GM10248 (cell line): ENCODE results near the gene HCLS1.

ENCODE experiments used
- CTCF ChIA-PET: fragments of 300-600 bp; sonication (Branson Sonifier 250); formaldehyde crosslinking; extraction: SDS; loops from one replicate; lab custom pipeline; 2021; ENCODE audit warnings: antibody characterized with exemption; lab: Yijun Ruan, JAX
- POLR2A ChIA-PET: fragments of 350-650 bp; sonication (Branson Sonifier 250); formaldehyde crosslinking; extraction: SDS; loops from one replicate; lab custom pipeline; 2020; ENCODE audit warnings: antibody characterized with exemption; lab: Yijun Ruan, JAX
- DNase-seq: peaks from one replicate; pipeline ENCODE4 v3.0.0; 2012; ENCODE audit errors: extremely low spot score
- TF ChIP-seq, protein P1 (sequence below): IDR thresholded peaks from 2 replicates; pipeline ENCODE4 v1.5.1; 2012; ENCODE audit warnings: mild to moderate bottlenecking, low read depth; ENCODE audit errors: extremely low read depth, missing control alignments, control extremely low read depth

HCLS1 gene

DNA sequence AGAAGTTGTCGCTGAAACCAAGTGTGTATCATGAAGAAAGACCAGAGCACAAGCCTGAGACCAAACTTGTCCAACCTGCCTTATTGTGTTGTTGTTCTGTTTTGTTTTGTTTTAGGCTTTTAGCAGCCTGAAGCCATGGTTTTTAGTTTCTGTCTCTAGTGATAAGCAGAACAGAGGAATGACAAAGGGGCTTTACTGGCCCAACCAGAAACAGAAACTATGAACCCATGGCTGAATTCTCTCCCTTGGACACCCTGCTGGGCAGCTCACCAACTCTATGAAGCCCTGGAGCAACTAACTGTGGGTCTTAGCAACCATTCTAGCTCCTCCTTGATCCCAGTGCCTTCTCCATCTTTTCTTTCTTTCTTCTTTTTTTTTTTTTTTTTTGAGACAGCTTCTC, 30.3 kb downstream of the HCLS1 start:
- TF ChIP-seq, protein P1, sequence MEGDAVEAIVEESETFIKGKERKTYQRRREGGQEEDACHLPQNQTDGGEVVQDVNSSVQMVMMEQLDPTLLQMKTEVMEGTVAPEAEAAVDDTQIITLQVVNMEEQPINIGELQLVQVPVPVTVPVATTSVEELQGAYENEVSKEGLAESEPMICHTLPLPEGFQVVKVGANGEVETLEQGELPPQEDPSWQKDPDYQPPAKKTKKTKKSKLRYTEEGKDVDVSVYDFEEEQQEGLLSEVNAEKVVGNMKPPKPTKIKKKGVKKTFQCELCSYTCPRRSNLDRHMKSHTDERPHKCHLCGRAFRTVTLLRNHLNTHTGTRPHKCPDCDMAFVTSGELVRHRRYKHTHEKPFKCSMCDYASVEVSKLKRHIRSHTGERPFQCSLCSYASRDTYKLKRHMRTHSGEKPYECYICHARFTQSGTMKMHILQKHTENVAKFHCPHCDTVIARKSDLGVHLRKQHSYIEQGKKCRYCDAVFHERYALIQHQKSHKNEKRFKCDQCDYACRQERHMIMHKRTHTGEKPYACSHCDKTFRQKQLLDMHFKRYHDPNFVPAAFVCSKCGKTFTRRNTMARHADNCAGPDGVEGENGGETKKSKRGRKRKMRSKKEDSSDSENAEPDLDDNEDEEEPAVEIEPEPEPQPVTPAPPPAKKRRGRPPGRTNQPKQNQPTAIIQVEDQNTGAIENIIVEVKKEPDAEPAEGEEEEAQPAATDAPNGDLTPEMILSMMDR, result no peak
- ChIA-PET CTCF (interaction anchor here (1.5 kb wide), 2 partner anchors 15 to 84 kb away, joined by 3 to 4 read pairs; partner anchors contain the start of gene POLQ), POLR2A (no interaction called here)
- no peak for DNase-seq

DNA sequence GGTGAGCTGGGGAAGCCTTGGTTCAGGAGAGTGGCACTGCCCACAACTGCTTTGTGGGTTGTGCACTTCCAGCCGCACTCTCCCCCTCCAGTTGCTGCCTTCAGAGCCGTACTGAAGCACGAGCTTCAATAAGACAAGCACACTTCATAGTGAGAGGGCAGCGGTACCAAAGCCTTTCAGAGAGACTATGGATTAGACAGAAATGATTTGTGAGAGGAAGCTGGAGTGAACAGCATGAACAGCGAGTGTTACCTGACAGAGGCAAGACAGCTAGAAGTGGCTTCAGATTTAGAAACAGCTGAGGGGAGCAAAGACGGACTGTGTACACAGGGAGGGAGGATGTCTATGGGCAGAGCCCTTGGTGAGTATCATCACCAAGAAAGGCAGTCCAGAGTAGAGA, 31.1 kb downstream of the HCLS1 start:
- DNase-seq, result no peak
- ChIA-PET CTCF (interaction anchor here (1.5 kb wide), 1 partner anchor 83 kb away, joined by 4 read pairs; the partner anchor contains the start of gene POLQ), POLR2A (no interaction called here)
- TF ChIP-seq, protein P1, result no peak

- ChIA-PET POLR2A (no interaction called here), CTCF (no interaction called here)
- TF ChIP-seq, protein P1, result no peak
- no peak for DNase-seq
These were observed 33.1 kb downstream of the HCLS1 start for GRCh38 chr3:121627622-121628021.

DNA sequence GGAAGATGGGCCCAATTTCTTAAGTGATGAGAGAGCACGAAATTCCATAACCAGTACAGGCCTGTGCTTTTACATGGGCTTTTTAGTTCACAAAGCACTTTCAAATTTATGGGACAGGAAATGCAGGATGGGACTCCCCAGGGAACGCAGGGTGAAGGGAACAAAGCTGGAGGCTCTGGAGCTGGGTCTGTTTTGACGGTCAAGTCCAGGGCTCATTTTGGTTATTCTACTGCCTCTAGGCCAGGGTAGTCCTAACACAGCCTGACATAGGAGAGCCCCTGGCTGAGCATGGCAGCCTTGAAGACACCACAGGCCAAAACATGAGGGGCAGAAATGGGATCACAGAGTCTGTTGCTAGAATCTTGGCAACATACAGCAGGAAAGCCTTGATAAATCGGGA, 33.5 kb downstream of the HCLS1 start:
- ChIA-PET POLR2A (no interaction called here), CTCF (no interaction called here)
- DNase-seq, result no peak
- TF ChIP-seq, protein P1, result no peak

- POLR2A ChIA-PET, result no interaction called here
- TF ChIP-seq, protein P1, result no peak
- DNase-seq, result no peak
- CTCF ChIA-PET, result no interaction called here
These were observed 34.2 kb downstream of the HCLS1 start for GRCh38 chr3:121626495-121626894.

- no peak for DNase-seq
- ChIA-PET POLR2A (interaction anchor here (0.6 kb wide), 2 partner anchors 77 to 1073 kb away, joined by 3 to 4 read pairs; no protein-coding TSS in a partner anchor), CTCF (no interaction called here)
- TF ChIP-seq, protein P1, result no peak
These were observed 36.4 kb downstream of the HCLS1 start for GRCh38 chr3:121624147-121624899.

- no peak for DNase-seq
- CTCF ChIA-PET, result no interaction called here
- TF ChIP-seq, protein P1, result no peak
- POLR2A ChIA-PET, result interaction anchor here (0.6 kb wide), 1 partner anchor 106 kb away, joined by 5 read pairs; no protein-coding TSS in a partner anchor
These were observed 39.2 kb downstream of the HCLS1 start for GRCh38 chr3:121621491-121621890.
